SK-N-SH (cell line): Measurements from ENCODE around the gene HECTD4.

Experiments
- CTCF ChIP-seq: fragments of 200-600 bp; sonication (generic); IDR thresholded peaks from 2 replicates; pipeline ENCODE4 v1.6.1; 2017; ENCODE audit warnings: antibody characterized with exemption, mild to moderate bottlenecking, moderate library complexity
- ELF1 ChIP-seq: IDR thresholded peaks from 2 replicates; pipeline ENCODE4 v1.4.0; 2012
- EZH2phosphoT487 ChIP-seq: fragments of 200-600 bp; sonication (generic); IDR thresholded peaks from 2 replicates; pipeline ENCODE4 v1.6.1; 2017; ENCODE audit warnings: low read depth, mixed run types, mild to moderate bottlenecking, antibody characterized with exemption, moderate library complexity, borderline replicate concordance
- GABPA ChIP-seq: IDR thresholded peaks from 2 replicates; pipeline ENCODE4 v1.4.0; 2012; ENCODE audit warnings: low read depth, mild to moderate bottlenecking
- MAX ChIP-seq: IDR thresholded peaks from 2 replicates; pipeline ENCODE4 v1.4.0; 2012; ENCODE audit warnings: low read depth
- PBX3 ChIP-seq: IDR thresholded peaks from 2 replicates; pipeline ENCODE4; 2012
- POLR2AphosphoS5 ChIP-seq: IDR thresholded peaks from 2 replicates; pipeline ENCODE4 v1.6.1; 2012; ENCODE audit warnings: low read depth, low read length
- REST ChIP-seq: IDR thresholded peaks from 2 replicates; pipeline ENCODE4 v1.6.1; 2012; ENCODE audit warnings: mild to moderate bottlenecking, low read depth, low read length, moderate library complexity
- SMC3 ChIP-seq: IDR thresholded peaks from 2 replicates; pipeline ENCODE4 v1.6.1; 2012; ENCODE audit warnings: low read depth, low read length, improper control_type of control experiment
- TAF1 ChIP-seq: IDR thresholded peaks from 2 replicates; pipeline ENCODE4 v1.6.1; 2012; ENCODE audit warnings: low read depth, mild to moderate bottlenecking, low read length, moderate library complexity, borderline replicate concordance

- no peak for TF ChIP-seq TAF1
- TF ChIP-seq CTCF = no peak
- no peak for TF ChIP-seq GABPA
- TF ChIP-seq EZH2phosphoT487 = no peak
- no peak for TF ChIP-seq POLR2AphosphoS5
- no peak for TF ChIP-seq ELF1
- TF ChIP-seq SMC3 = no peak
- no peak for TF ChIP-seq MAX
- TF ChIP-seq PBX3 = no peak
- no peak for TF ChIP-seq REST
These were observed 236.1 kb downstream of the HECTD4 start for GRCh38 chr12:112146123-112146522.
